GM12801 (cell line): ENCODE results near the gene CCDC92B.

Experiments
- CTCF ChIP-seq: IDR thresholded peaks from one replicate; pipeline ENCODE4 v1.5.1; 2011; ENCODE audit warnings: control low read depth; ENCODE audit not compliant: insufficient read length; ENCODE audit errors: extremely low read depth

Gene CCDC92B

GRCh38 chr17:2687074-2687418, 62.4 kb downstream of the CCDC92B start:
- no peak for TF ChIP-seq CTCF

GRCh38 chr17:2685696-2686095, 63.8 kb downstream of the CCDC92B start:
- TF ChIP-seq CTCF = no peak

GRCh38 chr17:2684549-2684948, 64.9 kb downstream of the CCDC92B start:
- TF ChIP-seq CTCF = no peak

GRCh38 chr17:2683912-2684311, 65.5 kb downstream of the CCDC92B start:
- no peak for TF ChIP-seq CTCF

GRCh38 chr17:2682176-2682938, 67.1 kb downstream of the CCDC92B start:
- TF ChIP-seq CTCF = no peak

- no peak for TF ChIP-seq CTCF
These were observed 67.8 kb downstream of the CCDC92B start for GRCh38 chr17:2681650-2682049.

- TF ChIP-seq CTCF = no peak
These were observed 68.5 kb downstream of the CCDC92B start for GRCh38 chr17:2680961-2681360.
